NCI-H1417 treated with DMSO at 0.1 percent for 48 hours (cell line): ENCODE measurements around the gene SLC47A2.

Experiments
- DNase-seq: peaks from one replicate; lab custom pipeline; 2025; lab: John Stamatoyannopoulos, UW

SLC47A2 gene

DNA sequence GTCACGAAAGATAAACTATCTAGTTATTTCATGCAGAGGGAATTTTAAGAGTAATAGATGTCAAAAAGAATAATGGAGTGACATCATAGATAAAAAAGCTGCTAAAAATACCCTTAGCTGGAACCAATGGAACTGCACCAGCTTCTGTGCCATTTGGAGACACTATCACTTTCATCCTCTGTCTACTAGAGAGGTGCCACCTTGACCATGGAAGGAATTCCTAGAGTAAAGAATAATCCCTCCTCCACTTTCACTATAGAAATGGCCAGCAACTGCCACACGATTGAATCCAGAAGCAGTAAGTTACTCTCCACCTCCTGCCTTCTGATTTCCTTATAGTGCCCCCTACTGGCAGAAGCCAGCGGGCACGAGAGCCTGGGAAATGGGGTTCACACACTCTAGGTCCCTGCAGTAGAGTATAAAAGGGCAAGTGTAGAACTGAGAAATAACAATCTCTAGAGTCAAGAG lies 70.6 kb downstream of the SLC47A2 start:
- no peak for DNase-seq

- no peak for DNase-seq
Observed at GRCh38 chr17:19644493-19645210, 71.7 kb downstream of the SLC47A2 start.

GRCh38 chr17:19642373-19642893 lies 74.0 kb downstream of the SLC47A2 start:
- no peak for DNase-seq

DNA sequence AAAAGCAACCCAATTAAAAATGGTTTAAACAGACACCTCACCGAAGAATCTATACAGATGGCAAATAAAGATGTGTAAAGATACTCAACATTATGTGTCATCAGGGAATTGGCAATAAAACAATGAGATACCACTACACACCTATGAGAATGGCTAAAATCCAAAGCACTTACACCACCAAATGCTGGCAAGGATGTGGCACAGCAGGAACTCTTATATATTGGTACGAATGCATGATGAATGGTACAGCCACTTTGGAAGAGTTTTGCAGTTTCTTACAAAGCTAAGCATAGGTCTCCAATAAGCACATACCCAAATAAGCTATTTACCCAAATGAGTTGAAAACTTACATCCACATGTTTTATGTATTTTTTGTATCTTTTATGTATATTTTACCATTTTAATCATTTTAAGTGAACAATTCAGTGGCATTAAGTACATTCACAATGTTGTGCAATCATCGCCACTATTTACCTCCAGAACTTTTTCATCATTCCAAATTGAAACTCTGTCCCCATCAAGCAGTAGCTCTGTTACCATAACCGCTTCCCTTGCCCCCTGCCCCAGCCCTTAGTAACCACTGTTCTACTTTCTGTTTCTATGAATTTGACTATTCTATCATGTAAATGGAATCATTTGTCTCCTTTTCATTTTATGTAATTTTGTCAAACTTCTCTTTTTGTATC lies 74.6 kb downstream of the SLC47A2 start:
- no peak for DNase-seq

DNA sequence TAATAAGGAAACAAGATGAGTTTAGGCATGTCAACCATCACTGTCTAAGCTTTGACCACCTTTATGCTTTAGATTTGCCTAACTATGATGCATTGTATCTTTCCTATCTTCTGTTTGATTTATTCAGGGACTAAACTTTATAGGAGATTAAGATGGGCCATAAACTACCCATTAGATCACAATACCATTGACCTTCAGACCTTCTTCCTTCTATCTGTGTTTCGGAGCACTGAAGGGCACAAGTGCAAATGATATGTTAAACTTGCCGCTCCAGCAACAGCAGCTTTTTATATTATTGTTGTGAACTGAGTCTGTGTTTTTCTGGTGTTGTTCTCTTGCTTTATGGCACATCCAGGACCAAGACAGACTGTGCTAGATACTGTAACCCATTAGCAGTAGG lies 84.5 kb downstream of the SLC47A2 start:
- no peak for DNase-seq

DNA sequence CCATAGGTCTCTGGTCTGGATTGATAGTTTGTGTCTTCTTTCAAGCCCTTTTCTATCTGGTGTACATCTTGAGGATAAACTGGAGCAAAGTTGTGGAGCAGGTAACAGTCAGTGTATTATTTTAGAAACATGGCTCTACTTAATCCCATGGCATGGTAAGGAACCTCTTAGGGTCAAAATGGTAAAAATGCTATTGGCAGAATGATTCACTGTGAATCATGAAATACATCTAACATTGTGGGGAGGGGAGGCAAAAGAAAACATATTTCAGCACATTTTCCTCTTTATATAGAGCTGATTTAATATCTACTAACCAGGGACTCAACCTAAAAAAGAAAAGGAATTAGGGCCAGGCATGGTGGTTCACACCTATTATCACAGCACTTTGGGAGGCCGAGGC lies 85.7 kb downstream of the SLC47A2 start:
- DNase-seq: no peak

GRCh38 chr17:19630035-19630434 lies 86.3 kb downstream of the SLC47A2 start:
- DNase-seq: no peak

- no peak for DNase-seq
Observed at GRCh38 chr17:19629449-19629848, 86.9 kb downstream of the SLC47A2 start.
